HL-60 (cell line): ENCODE results near the gene GID8.

Experiments used
- DNase-seq, 2 experiments: peaks; one replicate each; pipeline ENCODE4 v3.0.0-alpha.2; 2010 to 2020; ENCODE audit warnings: low read depth in 1 of 2, low spot score in 1 of 2
- H3K27ac ChIP-seq: fragments of 250-450 bp; sonication (Bioruptor Pico); replicated peaks from 2 replicates; pipeline ENCODE4 v1.5.1; 2020; ENCODE audit warnings: mild to moderate bottlenecking, moderate library complexity
- H3K27me3 ChIP-seq: fragments of 250-450 bp; sonication (Bioruptor Pico); 2 replicates; pipeline ENCODE4 v1.5.1; 2021; ENCODE audit warnings: mild to moderate bottlenecking, moderate library complexity; ENCODE audit not compliant: insufficient read depth, poor library complexity, severe bottlenecking
- H3K4me3 ChIP-seq: replicated peaks from 2 replicates; pipeline ENCODE4 v1.5.1; 2011; ENCODE audit warnings: mild to moderate bottlenecking, control low read depth, low read length; ENCODE audit not compliant: insufficient read depth
- CTCF ChIP-seq: IDR thresholded peaks from one replicate; pipeline ENCODE4 v1.5.1; 2011; ENCODE audit warnings: low read length, control low read depth, inconsistent platforms; ENCODE audit not compliant: insufficient read depth
- POLR2AphosphoS5 ChIP-seq: IDR thresholded peaks from 2 replicates; pipeline ENCODE4 v1.6.1; 2012; ENCODE audit warnings: low read depth
- SPI1 ChIP-seq: IDR thresholded peaks from 2 replicates; pipeline ENCODE4 v1.6.1; 2012; ENCODE audit warnings: low read depth, mild to moderate bottlenecking, borderline replicate concordance

The GID8 gene

GRCh38 chr20:62997417-62998035, 59.6 kb downstream of the GID8 start:
- Histone ChIP-seq H3K4me3 (no peak overlapping the region), H3K27me3 (peaks cover 15% of the 10 kb centered on the region), H3K27ac (no peak overlapping the region)
- peak in 1 of 2 experiments; percentile 25 for DNase-seq
- peak; percentile 11; the same call in 1 of the 2 replicates for TF ChIP-seq SPI1
- TF ChIP-seq CTCF = no peak
- TF ChIP-seq POLR2AphosphoS5 = no peak
